Suppressor macrophage treated with lipopolysaccharide for 1 hour (primary cell): Measurements from ENCODE around the gene AREG.

Experiments used
- DNase-seq, 3 donors: peaks; one replicate each; pipeline ENCODE4 v3.0.0-alpha.2; 2020 to 2022

Gene AREG

DNA sequence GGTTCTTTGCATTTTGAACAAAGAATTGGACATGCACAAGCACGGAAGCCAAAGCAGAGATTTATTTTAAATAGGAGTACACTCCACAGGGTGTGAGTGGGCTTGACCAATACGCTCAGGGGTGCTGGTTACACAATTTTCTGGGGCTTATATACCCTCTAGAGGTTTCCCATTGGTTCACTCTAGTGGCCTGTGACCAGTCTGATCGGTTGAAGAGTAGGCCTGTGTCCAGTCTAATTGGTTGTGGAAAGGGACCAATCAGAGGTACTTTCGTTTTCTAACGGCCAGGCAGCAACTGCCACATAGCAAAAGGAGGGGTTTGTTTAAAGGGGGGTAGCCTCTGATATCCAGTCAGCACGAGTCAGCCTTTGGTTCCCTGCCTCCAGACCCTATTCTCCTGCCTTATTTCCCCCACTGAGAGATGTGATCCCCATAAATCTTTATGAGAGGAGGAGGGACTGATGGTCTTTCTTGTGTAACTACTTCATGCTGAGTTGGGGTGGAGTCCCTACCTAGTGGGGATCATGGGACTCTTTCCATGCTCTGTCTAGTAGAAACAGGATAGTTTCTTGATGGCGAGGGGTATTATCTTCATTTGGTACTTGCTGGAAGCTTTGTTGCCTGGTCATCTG lies 11.3 kb upstream of the AREG start:
- DNase-seq, result no peak

DNA sequence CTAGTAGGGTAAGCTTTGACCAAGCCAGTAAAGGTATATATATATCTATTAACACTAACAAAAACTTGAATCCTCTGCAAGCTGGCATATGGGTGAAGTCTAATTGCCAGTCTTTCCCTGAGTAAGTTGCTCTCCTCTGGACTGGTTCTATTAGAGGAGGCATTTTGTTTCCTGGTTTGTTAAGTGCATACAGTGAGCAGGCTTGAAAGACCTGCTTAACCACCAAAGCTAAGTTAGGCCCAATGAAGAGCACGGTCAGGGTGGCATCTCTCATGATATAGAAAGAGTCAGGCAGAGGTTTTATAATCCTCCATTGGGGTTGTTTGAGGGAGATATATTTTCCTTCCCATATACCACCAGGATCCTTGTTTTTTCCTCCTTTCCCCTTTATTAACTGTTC lies 9.6 kb upstream of the AREG start:
- no peak for DNase-seq

DNA sequence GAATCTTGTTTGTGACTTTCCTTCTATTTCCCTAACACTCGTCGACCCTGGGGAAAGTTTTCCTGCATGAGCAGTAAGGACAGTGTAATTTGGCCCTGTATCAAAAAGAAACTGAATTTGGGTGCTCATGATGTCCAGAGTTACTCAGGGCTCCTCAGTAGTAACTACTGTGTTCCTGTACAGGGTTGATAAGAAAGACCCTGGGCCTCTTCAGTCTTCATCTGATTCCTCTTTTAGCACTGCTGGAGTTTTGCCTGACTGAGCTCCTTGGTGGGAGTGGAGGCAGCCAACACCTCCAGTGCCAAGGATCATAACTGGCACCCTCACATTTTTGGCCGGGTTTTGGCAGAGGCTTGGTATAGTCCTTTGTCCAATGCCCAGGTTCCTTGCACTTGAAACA lies 7.1 kb upstream of the AREG start:
- DNase-seq, result no peak

DNA sequence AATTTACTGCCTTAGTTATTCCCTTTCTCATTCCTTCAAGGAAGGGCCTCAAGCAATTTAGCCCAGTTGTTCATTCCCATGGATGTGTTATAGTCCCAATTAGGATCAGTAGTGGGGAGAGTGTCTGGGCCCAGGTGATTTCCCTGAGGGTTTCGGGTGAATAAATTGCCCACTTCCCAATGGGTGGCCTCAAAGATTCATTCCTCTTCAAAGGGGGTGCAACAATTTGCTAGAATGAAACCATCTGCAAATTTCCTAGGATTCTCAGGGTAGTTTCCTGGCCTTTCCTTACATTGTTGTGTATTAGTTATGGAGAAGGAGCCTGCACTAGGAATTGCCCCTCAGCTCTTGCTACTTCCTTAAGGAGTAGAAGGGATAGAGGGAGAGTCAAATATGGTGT lies 6.3 kb upstream of the AREG start:
- DNase-seq, result no peak

DNA sequence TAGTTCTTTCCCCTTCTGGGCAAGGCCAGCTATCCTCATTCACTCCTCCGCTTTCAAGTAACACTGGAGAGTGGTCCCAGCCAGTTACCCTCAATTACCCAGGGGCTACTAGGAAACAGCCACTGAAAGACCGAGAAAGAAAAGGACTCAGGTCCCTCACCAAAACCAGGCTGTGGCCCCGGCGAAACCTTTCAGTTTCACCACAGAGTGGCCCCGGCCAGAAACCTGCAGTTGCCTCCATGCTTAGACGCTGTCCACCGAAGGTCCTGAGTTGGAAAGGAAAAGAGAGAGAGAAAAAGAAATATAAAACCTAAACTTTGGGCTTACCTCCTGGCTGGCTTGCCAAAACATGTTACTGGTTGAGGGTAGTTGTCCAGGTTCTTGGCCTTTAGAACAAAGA lies 5.0 kb upstream of the AREG start:
- no peak for DNase-seq

DNA sequence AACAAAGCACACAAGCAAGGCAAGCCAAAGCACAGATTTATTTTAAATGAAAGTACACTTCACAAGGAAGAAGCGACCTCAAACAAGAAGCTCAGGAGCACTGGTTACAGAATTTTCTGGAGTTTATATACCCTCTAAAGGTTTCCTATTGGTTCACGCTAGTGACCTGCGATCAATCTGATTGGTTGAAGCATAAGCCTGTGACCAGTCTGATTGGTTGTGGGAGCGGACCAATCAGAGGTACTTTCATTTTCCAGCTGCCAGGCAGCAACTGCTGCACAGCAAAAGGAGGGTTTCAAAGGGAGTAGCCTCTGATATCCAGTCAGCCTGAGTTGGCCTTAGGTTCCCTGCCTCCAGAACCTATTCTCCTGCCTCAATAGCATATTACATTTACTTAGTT lies 4.6 kb upstream of the AREG start:
- DNase-seq, result no peak

DNA sequence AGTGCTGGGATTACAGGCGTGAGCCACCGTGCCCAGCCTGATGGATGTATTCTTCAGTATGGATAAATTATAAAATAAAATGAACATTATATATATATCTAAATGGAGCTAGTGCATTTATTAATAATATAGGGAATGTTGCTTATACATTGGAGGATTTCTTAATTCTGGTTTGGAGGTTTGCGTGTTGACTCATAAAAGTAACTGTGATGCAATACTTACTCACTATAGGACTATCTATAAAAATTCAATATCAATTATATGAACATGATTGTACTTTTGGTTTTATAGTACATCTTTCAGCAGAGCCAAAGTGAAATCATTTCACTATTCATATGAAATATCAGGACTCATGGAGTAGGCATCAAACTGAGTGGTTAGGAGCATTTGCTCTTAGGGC lies 3.2 kb upstream of the AREG start:
- no peak for DNase-seq

DNA sequence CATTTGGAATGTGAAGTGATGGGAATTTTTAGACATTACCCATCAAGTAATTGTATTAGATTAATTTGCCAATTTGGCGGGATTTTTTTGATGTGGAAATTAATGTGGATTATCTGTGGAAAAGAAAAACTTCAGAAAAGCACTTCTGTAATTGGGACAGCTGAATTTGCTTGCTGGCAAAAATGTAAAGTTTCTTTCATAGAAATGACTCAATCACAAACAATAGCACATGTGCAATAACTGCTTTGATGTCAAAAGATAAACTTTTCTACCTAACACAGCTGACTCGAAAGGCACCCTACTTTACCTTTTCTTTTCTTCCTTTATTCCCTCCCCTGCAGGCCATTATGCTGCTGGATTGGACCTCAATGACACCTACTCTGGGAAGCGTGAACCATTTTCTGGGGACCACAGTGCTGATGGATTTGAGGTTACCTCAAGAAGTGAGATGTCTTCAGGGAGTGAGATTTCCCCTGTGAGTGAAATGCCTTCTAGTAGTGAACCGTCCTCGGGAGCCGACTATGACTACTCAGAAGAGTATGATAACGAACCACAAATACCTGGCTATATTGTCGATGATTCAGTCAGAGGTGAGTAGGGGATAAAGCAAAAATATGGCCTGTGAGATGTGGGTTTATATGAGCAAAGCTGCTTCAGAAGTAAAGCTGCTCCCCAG lies 1.4 kb downstream of the AREG start:
- no peak for DNase-seq

DNA sequence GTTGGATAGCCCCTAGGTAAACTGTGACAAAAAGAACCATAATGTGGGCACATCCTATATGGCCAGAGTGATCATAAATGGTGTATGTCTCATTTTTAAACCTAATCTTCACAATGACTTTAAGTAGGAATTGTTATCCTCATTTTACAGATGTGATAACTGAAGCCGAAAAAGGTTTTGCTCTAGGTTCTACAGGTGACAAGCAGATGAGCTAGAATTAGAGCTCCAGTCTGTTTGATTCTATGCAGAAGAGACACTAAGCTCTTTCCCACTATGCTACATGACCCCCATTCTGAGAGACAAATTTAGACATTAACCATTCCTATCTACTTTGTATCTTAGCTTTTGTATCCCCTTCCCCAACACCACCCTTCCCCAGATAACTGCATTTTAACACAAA lies 2.0 kb downstream of the AREG start:
- no peak for DNase-seq

DNA sequence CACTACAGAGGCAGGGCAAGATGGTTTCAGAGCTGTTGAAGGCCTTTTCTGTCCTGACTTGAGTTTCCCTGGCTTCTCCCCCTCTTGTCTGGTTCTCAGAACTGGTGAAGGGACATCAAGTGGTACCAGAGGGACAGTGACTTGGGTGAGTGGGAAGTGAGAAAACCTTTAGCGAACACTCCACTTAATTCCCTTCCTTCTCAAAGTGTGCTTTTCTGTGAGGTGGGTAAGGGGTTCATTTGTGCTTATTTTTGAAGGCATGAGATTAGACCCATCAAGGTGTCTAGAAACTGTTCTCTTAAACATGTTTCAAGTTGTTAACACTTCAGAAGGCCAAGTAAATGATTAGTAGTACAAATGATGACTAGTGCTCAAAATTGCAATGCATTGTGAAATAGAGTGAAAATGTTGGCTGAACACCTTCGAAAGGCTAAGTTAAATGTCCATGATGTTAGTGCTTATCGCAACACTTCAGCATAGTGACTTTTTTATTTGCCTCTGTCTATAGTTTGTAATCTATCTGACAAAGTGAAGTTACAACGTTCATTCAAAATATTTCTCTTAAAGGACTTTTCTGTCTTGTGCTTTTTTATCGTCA lies 2.8 kb downstream of the AREG start:
- no peak for DNase-seq

DNA sequence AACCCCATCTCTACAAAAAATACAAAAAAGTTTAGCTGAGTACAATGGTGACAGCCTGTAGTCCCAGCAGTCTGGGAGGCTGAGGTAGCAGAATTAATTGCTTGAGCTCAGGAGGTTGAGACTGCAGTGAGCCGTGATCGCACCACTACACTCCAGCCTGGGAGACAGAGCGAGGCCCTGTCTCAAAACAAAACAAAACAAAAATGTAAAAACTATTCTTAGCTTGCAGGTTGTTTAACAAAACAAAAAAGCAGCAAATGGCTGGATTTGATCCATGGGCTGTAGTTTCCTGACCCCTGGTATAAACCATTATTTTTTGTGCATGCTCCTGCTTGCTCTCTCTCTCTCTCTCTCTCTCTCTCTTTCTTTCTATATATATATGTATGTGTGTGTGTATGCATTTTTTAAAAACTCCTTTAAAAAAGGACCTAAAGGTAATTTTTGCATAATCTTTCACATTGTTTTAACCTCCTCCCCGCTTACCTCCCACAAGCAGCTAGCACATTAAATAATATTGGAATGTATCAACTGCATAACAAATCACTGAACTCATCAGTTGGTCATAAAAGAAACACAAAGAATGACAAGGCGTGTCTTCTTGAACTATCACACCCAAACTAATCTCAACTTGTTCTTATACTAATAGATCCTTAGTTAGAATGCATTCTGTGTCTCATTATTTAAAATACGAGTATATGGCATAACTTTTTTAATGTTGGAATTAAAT lies 4.8 kb downstream of the AREG start:
- no peak for DNase-seq

DNA sequence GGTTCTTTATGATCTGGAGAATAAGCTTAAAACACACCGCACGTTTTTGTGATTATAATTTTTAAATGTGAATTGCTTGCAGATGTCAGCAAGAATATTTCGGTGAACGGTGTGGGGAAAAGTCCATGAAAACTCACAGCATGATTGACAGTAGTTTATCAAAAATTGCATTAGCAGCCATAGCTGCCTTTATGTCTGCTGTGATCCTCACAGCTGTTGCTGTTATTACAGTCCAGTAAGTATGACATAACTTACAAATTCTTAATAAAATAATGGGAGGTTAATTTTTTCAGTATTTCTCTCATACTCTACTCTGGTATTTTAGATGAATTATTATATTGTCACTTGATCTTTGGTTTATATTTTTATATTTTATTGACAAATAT lies 5.4 kb downstream of the AREG start:
- DNase-seq, result no peak

DNA sequence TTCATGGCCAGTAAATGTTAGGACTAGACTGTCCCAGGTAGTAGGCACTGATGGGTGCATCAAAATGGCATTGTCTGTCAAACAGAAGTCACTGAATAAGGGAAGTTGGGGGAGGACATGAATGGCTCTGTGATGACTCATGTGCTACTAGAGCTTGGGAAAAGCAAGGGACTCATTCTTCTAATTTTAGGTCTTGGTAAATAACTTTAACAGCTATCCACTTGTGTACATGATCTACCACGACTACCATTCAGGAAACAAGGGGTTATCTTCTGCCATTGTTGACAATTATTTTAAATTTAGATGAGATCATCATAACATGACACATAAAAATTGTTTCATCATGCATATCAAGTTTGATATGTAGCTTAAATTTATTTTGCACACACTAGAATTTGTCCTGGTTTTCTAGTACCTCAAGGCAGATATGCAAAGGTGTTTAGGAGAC lies 6.3 kb downstream of the AREG start:
- peak; percentile 80 to 91 (median 90) for DNase-seq

DNA sequence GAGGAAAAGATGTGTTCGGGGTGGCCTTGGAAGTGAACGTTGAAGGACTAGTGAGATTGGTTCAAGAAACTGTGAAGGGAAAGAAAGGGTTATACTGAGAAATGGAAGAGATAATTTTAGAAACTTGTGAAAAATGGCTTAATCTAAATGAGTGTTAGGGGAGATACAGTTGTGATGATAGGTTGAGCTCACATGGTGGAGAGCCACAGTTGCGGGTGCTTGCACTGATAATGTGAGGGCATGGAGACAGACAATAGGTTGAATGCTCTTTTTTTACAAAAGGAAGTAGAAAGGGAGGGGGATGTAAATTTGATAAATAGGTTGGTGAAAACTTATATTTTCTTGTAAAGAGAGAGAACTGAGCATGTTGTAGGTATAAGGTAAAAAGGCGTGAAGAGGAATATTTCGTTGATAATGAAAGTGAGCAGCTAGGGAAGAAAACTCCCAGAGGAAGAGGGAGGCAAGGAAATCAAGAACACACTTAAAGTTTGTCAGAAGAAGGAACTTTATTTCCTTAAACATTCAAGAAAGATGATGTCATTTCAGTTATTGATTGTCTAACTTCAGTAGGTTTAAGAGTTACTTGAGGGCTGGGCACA lies 8.2 kb downstream of the AREG start:
- no peak for DNase-seq

DNA sequence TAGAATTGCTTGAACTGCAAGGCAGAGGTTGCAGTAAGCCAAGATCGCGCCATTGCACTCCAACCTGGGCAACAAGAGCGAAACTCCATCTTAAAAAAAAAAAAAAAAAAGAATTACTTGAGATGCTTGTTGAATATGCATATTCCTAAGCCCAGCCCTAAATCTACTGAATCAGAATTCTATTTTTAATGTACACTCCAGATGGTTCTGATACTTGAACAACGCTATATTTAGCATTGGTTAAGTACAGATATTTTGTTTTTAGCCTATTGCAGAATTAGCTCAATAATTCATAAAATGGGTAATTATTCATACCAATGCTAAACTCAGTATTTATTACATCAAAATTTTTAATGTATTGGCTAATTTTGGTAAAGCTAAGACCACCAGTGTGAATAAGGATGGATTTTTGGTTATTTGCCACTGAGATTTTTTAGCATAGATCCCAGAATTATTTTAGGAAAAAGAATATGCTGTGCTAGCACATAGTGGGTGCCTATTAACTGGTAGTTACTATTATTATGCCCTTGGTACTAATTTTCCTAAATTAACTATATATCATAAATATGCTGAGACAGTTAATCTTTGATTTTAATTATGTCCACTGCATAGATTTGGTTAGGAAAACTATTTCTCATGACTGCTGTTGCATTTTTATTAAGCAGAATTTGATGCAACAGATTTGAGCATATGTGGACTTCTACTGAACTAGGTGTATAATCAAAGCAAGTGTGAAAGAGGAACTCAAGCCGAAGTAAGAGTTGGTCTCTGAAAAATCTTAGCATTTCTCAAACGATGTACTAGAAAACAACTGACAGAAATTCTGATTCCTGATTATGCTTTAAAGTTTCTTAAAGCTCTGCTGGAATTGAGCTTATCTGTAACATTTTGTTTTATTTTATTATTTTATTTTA lies 9.2 kb downstream of the AREG start:
- DNase-seq, result no peak

DNA sequence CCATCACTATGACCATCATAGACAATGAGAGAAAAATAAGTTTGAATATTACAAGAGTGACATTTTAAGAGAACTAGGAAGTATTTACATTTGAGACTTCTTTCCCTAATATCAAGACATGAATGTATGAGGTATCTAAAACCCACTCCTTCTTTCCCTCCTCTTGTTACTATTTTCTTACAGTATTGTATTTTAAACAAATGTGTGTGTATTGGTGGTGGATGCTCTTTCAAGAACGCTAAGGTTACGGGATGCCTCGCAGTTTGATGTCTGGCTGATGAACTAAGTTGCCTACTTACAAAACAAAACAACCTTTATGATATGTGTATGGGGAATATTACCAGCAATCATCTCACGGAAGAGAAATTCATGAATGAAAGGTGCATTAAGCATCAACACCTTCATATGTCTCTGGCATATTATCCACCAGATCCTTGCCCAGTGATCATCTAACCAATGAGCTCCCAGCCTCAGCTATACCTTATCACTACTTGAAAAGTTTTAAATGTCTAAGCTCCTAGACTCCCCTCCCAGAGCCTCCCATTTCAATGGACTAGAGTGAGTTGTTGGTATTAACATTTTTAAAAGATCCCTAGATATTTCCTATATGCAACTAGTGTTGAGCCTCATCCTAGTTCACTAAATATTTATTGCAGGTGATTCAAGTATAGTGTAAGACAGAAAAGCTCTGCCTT lies 10.6 kb downstream of the AREG start:
- DNase-seq, result no peak

DNA sequence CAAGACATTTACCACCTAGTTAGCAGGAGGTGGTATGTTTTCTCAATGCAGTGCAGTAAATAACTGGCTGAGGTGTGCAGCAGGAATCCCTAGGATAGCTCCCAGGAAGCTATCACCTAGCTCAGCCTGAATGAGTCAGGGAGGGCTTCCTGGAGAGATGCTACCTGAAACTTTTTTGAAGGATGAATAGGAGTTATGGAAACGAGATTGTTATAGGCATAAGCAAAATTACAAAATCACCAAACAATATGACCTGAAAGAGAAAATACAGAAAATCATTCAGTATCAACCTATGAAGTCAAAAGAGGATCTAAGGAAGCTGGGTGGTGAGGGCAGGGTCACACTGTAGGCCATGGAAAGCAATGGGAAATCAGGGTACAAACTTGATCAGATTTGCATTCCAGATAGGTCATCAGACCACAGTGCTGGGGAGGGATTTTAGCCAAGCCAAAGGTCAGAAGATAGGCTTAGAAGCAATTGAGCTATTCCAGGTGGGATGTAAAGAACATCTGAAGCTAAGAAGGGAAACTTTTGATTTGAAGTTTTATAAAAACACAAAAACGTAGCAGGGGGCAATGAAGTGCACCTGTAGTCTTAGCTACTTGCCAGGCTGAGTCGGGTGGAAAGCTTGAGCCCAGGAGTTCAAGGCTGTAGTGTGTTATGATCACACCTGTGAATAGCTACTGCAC lies 11.3 kb downstream of the AREG start:
- DNase-seq, result no peak

DNA sequence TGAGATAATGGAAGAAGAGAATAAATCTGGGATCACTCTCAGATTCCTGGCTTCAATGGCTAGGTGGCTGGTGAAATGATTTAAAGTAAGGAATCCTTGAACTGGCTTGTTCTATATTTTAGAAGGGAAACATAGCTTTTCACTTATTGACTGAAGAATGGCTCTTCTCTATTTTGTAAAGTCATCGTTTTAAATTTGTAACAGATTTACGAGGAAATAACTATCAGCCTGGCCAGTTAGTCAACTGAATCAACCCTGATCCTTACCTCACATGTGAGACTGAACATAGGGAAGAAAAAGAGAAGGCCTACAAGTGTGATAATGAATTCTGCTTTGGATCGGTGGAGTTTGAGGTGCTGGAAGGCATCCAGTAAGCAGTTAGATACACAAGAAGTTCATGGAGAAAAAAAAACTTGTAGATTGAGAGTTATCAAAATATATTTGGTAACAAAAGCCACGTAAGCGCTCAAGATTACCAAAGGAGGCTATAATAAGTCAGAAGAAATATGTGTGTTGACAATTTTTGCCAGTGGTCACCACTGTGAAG lies 12.0 kb downstream of the AREG start:
- no peak for DNase-seq

DNA sequence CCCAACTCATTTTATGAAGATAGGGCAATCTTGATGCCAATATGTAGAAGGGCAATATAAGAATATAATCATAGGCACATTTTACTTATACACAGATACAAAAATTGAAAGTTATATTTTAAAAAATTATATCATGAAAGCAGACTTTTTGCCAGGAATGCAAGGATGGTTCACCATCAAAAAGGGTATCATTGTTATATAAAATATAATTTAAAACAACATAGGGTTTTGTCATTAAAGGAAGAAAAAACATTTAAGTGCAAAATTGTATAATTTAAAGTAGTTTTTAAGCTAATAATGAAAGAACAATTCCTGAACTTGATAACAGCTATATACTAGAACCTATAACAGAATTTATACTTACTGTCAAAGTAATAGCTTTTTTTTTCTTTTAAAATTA lies 15.9 kb downstream of the AREG start:
- no peak for DNase-seq

DNA sequence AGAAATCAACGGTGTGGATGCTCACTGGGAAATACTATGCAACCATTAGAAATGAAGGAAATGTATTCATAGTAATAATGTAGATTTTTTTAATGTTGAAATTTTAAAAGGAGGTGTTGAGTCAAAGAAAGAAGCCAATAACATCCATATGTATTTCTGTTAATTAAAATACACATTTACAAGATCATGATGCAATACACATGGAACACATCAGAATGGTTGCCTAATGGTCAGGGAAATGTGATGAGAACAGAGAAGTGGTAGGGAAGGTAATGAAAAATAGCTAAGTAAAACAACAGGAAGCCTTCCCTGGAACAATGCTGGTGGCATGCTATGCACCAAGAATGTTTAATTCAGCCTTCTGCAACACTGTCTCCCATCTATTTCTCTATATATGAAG lies 18.2 kb downstream of the AREG start:
- no peak for DNase-seq

DNA sequence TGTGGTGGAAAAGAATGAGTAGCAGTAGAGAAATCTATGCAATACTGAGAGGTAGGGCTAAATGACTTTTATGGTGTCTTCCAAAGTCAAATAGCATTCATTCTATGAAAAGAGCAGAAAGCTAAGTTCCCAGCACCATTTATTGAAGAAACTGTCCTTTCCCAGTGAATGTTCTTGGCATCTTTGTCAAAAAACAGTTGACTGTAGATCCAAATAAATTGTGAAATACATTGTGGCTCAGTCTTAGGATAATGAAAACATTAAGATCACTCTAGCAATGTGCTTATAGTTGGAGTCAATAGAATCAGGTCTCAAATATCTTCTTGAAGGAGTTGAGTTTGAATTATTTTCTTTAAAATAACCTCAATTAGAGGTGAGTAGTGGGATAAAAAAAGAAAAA lies 19.4 kb downstream of the AREG start:
- DNase-seq, result no peak
